Activated naive CD8-positive, alpha-beta T cell (primary cell): ENCODE measurements around the gene CTSO.

Experiments used
- H3K27ac Mint-ChIP-seq: one replicate; pipeline ENCODE4 v1.8.0; 2021; ENCODE audit warnings: mixed read lengths
- H3K27me3 Mint-ChIP-seq: one replicate; pipeline ENCODE4 v1.8.0; 2021; ENCODE audit warnings: mixed read lengths
- H3K36me3 Mint-ChIP-seq: one replicate; pipeline ENCODE4 v1.8.0; 2021; ENCODE audit warnings: mixed read lengths
- H3K4me1 Mint-ChIP-seq: one replicate; pipeline ENCODE4 v1.8.0; 2021; ENCODE audit warnings: low read depth, mixed read lengths
- H3K4me3 Mint-ChIP-seq: one replicate; pipeline ENCODE4 v1.8.0; 2021; ENCODE audit warnings: mild to moderate bottlenecking, mixed read lengths
- H3K9me3 Mint-ChIP-seq: one replicate; pipeline ENCODE4 v1.8.0; 2021; ENCODE audit warnings: low read depth, mixed read lengths

The CTSO gene

DNA sequence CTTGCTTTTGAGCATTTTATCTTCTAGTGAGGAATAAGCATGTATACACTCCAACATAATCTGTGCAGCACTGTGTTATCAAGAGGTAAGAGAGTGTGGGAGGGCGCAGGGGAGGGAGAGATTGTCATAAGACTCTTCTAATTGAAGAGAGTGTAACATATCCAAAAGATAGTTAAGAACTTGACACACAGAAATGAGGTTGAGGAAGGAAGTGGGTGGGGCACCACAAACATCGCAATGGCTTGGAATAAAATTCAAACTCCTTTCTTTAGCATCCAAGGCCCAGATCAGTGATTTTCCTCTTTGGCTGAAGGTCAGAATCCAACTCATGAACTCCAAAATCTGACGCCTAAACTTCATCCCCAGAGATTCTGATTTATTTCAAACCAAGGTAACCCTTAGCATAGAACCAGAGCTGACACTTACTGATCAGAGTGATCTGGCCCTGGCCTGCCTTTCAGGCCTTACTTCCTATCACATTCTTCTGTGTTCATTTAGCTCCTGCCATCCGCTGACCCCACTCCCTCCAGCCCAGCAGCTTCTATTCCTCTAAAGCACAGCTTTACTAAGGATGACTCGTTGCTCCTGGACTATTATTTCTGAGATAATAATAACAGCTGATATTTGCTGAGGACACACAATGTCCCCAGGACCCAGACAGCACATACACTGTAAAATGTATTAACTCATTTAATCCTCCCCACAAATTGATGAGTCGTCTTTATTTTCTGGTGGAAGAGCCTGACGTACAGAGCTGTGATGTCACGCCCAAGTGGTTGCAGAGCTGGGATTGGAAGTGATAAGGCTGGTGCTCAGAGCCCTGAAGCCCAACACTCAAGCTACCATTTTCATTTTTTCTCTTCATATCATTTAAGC is 10.6 kb upstream of the CTSO start:
- Mint-ChIP-seq H3K27ac (no peak overlapping the region), H3K4me3 (no peak overlapping the region), H3K9me3 (no peaks in the 10 kb centered on the region), H3K27me3 (peaks cover 11% of the 10 kb centered on the region), H3K36me3 (no peaks in the 10 kb centered on the region), H3K4me1 (peaks cover 9% of the 10 kb centered on the region)

DNA sequence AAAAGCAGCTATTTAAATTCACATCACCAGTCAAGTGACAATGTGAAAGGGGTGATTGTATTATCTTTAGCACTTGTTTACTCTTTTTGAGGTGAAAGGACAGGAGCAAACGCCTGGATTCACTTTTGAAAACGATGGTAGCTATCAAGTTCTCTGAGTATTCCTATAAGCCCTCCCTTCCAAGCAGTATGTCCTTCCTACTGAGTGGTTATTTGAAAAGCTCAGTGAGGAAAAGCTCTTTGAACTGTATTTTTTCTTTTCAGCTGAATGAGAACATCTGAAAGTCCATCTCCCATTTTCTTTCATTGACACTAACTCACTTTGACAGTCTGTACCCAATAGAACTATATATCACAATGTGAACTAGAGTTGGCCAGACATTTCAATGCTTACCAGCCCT is 9.1 kb upstream of the CTSO start:
- peaks cover 12% of the 10 kb centered on the region for H3K27me3 Mint-ChIP-seq
- H3K36me3 Mint-ChIP-seq: no peaks in the 10 kb centered on the region
- peaks cover 9% of the 10 kb centered on the region for H3K4me1 Mint-ChIP-seq
- H3K4me3 Mint-ChIP-seq: no peak overlapping the region
- H3K9me3 Mint-ChIP-seq: no peaks in the 10 kb centered on the region
- H3K27ac Mint-ChIP-seq: no peak overlapping the region

DNA sequence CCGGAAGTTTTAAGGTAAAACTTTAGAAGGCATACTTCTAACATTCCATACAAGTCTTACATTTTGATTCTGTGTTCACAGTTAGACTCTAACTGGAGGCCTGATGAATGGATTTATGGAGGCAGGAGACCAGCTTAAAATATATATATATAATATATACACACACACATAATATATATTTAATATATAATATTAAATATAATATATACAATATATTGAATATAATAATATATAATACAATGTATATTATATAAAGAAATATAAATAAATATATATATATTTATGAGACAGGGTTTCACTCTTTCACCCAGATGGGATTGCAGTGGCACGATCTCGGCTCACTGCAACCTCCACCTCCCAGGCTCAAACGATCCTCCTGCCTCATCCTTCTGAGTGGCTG is 7.9 kb upstream of the CTSO start:
- no peak overlapping the region for H3K4me3 Mint-ChIP-seq
- H3K9me3 Mint-ChIP-seq: no peaks in the 10 kb centered on the region
- H3K27ac Mint-ChIP-seq: no peak overlapping the region
- no peaks in the 10 kb centered on the region for H3K36me3 Mint-ChIP-seq
- H3K4me1 Mint-ChIP-seq: peaks cover 9% of the 10 kb centered on the region
- H3K27me3 Mint-ChIP-seq: peaks cover 10% of the 10 kb centered on the region

DNA sequence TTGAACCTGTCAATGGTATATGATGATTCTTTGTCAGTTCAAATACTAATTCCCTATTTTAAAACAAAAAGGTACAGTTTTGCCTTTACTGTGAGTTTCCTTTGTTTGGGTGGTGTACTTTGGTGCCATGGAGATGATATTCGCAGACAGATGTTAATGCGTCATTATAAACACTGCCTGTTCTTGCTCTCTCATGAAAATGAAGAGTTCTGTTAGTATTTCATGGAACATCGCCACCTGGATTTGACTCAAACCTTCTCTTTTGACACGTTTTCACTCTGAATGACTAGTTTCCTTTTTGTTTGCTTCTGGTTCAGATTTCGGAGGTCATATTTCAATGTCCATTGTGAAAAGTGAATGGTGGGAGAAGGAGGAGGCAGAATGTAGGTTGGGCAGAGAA is 6.9 kb upstream of the CTSO start:
- H3K4me1 Mint-ChIP-seq: peaks cover 9% of the 10 kb centered on the region

DNA sequence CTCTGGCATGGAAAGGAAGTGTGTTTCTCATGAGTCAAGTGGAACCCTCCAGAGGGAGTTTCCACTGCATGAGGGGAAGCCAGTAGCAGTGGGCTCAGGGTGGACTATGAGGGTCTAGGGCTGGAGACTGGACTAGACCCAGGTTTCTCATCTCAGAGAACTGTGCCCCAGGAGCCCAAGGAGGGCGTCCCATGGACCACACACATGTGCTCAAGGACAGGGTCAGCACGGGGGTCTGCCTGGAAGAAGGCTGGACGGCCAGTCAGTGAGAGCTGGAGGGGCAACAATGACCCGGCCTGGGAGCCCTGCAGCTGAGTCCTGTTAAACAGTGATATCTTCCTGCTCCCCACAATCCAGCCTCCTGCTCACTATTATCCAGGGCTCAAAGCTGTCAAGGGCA is 5.8 kb upstream of the CTSO start:
- Mint-ChIP-seq H3K36me3 (no peaks in the 10 kb centered on the region), H3K9me3 (no peaks in the 10 kb centered on the region), H3K27ac (no peak overlapping the region), H3K27me3 (peaks cover 10% of the 10 kb centered on the region), H3K4me1 (peaks cover 11% of the 10 kb centered on the region), H3K4me3 (no peak overlapping the region)

More for the DNA sequence above, 6.9 kb upstream of the CTSO start:
- no peaks in the 10 kb centered on the region for H3K36me3 Mint-ChIP-seq
- no peak overlapping the region for H3K4me3 Mint-ChIP-seq
- H3K27ac Mint-ChIP-seq: no peak overlapping the region
- H3K27me3 Mint-ChIP-seq: peaks cover 10% of the 10 kb centered on the region
- no peaks in the 10 kb centered on the region for H3K9me3 Mint-ChIP-seq

DNA sequence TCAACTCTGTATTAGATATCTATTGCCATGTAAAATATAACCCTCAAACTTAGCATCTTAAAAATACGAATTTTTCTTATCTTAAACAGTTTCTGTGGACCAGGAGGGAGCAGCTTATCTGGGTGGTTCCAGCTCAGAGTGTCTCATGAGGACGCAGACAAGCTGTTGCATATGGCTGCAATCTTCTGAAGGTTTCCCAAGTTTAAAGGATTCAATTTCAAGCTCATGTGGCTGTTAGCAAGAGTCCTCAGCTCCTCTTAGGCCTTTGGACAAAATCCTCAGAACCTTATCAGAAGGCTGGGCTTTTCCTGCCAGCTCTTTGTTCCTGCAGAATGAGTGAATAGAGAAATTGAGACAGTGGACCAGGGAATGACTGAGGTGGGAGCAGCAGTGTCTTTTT is 2.8 kb upstream of the CTSO start:
- Mint-ChIP-seq H3K27ac (no peak overlapping the region), H3K4me3 (no peak overlapping the region), H3K27me3 (peaks cover 10% of the 10 kb centered on the region), H3K9me3 (no peaks in the 10 kb centered on the region), H3K36me3 (no peaks in the 10 kb centered on the region), H3K4me1 (peaks cover 22% of the 10 kb centered on the region)

DNA sequence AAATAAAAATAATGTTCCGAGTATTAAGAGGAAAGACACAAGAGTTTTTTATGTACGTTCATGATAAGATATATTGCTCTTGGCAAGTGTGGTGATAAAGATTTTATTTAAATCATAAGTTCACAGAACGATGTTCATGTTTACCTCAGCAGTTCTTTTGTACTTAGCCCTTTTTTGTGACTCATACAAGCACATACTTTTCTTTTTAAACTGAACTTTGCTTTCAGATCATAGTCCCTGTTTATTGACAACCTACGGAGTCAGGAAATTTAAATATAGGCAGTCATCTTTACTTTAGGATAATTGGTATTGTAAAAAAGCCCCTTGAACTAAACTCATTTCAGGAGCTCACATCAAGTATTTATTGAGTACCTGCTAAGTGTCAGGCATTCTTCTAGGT is 1.3 kb upstream of the CTSO start:
- H3K4me1 Mint-ChIP-seq: peaks cover 27% of the 10 kb centered on the region
- peaks cover 7% of the 10 kb centered on the region for H3K27me3 Mint-ChIP-seq
- H3K9me3 Mint-ChIP-seq: no peaks in the 10 kb centered on the region
- H3K36me3 Mint-ChIP-seq: no peaks in the 10 kb centered on the region
- H3K4me3 Mint-ChIP-seq: peak overlapping the region; percentile 96
- H3K27ac Mint-ChIP-seq: peak overlapping the region; percentile 22

DNA sequence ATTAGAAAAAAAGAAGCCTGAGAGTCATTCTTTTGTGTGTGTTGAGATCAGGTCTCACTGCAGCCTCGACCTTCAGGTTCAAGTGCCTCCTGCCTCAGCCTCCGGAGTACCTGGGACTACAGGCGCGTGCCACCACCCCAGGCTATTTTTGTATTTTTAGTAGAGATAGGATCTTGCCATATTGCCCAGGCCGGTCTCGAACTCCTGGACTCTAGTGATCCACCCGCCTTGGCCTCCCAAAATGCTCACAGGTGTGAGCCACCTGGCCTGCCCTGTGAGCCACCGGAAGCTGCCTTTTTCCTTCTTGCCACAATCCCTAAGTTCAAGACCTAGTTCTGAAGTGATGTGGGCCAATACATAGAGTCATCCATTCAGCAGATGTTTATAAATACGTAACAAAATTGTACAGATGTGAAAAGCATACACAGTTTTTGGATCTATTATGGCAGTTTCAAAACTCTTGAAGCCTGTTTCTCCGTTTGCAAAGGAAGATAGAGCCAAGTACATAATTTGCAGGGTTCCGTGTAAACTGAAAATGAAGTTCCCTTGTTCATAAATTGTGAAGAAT is 536 bp upstream of the CTSO start:
- H3K9me3 Mint-ChIP-seq: no peaks in the 10 kb centered on the region
- H3K4me3 Mint-ChIP-seq: peak overlapping the region; percentile 96
- peaks cover 3% of the 10 kb centered on the region for H3K27me3 Mint-ChIP-seq
- no peaks in the 10 kb centered on the region for H3K36me3 Mint-ChIP-seq
- H3K27ac Mint-ChIP-seq: peak overlapping the region; percentile 93
- peaks cover 27% of the 10 kb centered on the region for H3K4me1 Mint-ChIP-seq

DNA sequence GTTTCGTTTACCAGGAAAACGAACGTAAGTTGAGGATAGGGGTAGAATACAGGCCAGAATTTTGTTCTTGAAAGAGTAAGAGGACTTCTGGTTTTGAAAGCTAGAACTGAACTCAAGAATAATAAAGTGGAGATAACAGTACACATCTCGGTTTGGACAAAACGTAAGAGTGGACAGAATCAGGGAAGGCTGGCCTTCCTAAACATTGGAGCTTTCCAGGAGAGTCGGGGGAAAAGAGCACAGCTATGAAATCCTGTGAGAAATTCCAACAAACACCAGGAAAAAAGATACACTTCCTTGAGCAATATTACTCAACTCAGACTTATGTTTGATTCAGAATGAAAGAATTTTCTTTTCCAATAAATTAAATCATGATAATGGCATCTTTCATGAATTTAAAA is 1.2 kb downstream of the CTSO start:
- H3K4me3 Mint-ChIP-seq: peak overlapping the region; percentile 69
- H3K36me3 Mint-ChIP-seq: no peaks in the 10 kb centered on the region
- H3K9me3 Mint-ChIP-seq: no peaks in the 10 kb centered on the region
- peaks cover 28% of the 10 kb centered on the region for H3K4me1 Mint-ChIP-seq
- no peaks in the 10 kb centered on the region for H3K27me3 Mint-ChIP-seq
- peak overlapping the region; percentile 77 for H3K27ac Mint-ChIP-seq

DNA sequence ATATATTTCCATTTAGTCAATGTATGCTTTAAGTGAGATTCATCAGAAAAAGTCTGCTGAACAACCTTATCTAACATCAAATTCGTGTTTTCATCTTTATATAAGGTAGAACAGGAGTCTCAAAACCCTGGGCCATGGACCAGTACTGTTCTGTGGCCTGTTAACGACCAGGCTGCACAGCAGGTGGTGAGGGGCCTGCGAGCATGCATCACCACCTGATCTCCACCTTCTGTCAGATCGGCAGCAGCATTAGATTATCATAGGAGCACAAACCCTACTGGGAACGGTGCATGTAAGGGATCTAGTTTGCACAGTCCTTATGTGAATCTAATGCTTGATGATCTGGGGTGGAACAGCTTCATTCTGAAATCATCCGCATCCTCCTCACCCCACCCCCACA is 3.2 kb downstream of the CTSO start:
- H3K27me3 Mint-ChIP-seq: no peaks in the 10 kb centered on the region
- peaks cover 28% of the 10 kb centered on the region for H3K4me1 Mint-ChIP-seq
- H3K36me3 Mint-ChIP-seq: no peaks in the 10 kb centered on the region
- H3K9me3 Mint-ChIP-seq: no peaks in the 10 kb centered on the region
- no peak overlapping the region for H3K27ac Mint-ChIP-seq
- H3K4me3 Mint-ChIP-seq: no peak overlapping the region

DNA sequence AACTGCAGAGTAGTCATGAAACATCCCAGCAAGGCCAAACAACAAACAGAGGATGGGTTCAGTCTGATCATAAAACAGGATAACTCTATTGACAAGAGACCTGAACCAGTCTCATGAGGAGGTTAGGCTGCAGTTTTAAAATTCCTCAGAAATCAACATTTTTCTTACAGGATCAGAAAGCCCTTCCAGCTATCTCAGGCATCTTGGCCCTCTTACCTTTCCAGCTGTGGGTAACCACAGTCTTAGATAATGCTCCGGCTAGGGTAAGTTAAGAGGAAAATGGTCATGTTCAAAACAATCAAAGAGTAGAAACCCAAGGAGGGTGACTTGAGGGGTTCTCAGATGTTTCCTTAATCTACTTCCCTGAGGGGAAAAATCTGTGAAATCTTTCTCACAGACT is 5.1 kb downstream of the CTSO start:
- no peak overlapping the region for H3K27ac Mint-ChIP-seq
- peaks cover 2% of the 10 kb centered on the region for H3K36me3 Mint-ChIP-seq
- H3K4me1 Mint-ChIP-seq: peaks cover 20% of the 10 kb centered on the region
- no peaks in the 10 kb centered on the region for H3K27me3 Mint-ChIP-seq
- no peaks in the 10 kb centered on the region for H3K9me3 Mint-ChIP-seq
- no peak overlapping the region for H3K4me3 Mint-ChIP-seq

DNA sequence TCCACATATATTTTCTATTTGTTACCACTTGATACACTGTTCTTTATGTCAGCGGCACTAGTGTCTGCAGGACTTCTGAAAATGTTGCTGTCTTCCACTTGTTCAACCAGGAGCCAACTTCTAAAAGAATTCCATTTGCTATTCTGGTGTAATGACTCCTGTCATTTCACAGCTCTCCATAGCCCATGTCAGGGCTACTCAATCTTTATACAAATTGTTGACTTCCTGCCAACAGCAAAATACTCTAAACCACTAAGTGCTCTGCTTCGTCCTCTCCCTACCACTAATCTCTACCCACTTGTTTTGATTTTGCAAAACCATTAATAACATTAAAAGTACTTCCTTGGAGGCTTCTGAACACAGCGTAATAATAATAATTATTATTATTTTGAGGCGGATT is 7.2 kb downstream of the CTSO start:
- Mint-ChIP-seq H3K36me3 (peaks cover 6% of the 10 kb centered on the region), H3K9me3 (no peaks in the 10 kb centered on the region), H3K27me3 (no peaks in the 10 kb centered on the region), H3K27ac (no peak overlapping the region), H3K4me3 (no peak overlapping the region), H3K4me1 (peaks cover 6% of the 10 kb centered on the region)

DNA sequence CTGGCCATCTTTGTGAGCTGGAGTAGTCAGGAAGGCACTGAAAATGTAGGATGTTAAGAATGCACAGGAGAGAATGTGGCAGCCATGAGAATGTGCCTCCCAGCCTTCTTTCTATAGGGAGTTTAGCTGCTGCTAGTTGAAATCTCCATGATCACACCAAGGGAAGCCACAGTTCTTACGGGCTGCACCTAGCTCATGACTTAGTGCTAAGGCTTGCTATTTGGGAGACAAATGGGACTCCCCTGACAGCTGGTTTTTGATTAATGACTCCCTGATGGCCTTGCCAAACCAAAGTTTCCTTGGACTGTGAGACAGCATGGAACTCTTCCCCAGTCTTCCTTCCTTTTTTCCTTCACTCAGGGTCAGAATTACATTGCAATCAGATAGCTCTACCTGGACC is 9.2 kb downstream of the CTSO start:
- Mint-ChIP-seq H3K27ac (no peak overlapping the region), H3K4me3 (no peak overlapping the region), H3K9me3 (no peaks in the 10 kb centered on the region), H3K4me1 (peaks cover 2% of the 10 kb centered on the region), H3K36me3 (peaks cover 14% of the 10 kb centered on the region), H3K27me3 (no peaks in the 10 kb centered on the region)

DNA sequence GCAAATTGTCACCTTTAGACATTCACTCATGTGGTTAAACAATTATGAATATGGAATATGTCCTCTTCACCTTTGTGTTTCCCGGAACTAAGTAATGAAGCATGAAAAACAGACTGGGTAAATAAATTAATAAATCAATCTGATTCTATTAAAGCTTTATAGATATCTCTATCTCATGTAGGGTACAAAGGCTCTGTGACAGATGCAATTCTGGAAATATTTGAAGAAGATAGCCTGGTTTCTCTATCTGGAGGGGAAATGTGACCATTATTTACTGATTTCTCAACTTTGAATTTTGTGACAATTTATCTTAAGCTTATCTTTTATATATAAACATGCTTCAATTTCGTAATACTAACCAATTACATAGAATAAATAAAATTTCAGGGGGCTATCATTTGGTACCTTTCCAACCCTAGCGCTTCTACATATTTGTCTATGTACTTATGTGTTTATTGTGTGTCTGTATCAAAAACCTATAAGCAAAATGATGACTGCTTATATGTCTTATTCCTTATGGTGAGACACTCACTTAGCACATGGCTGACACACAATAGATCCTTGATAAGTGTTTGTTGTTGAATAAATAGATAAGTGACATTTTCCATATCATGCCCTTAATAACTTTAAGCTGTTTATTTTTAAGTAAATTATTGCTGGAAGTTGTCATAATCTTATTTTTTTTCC is 9.9 kb downstream of the CTSO start:
- Mint-ChIP-seq H3K36me3 (peaks cover 15% of the 10 kb centered on the region), H3K27me3 (no peaks in the 10 kb centered on the region), H3K4me1 (peaks cover 2% of the 10 kb centered on the region), H3K4me3 (no peak overlapping the region), H3K27ac (no peak overlapping the region), H3K9me3 (no peaks in the 10 kb centered on the region)

DNA sequence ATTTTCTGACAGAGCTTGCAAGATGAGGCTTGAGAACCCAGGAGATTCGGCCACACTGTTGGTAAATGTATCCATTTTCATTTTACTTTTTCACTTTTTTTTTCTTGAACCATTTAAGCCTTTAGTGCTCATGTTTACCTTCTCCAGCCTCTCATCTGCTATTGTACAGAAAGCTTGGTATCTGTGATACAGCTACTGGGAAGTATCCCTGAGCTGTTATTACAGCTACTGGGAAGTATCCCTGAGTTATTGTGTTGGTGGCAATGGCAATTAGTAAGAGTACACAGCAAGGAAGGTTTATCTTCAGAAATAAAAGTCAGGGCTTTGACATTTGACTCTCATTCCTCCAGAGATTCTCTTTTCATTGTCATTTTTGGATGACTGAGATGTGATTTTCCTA is 11.8 kb downstream of the CTSO start:
- no peak overlapping the region for H3K27ac Mint-ChIP-seq
- H3K36me3 Mint-ChIP-seq: peaks cover 22% of the 10 kb centered on the region
- H3K27me3 Mint-ChIP-seq: no peaks in the 10 kb centered on the region
- H3K4me1 Mint-ChIP-seq: no peaks in the 10 kb centered on the region
- H3K4me3 Mint-ChIP-seq: no peak overlapping the region
- no peaks in the 10 kb centered on the region for H3K9me3 Mint-ChIP-seq
